Spleen (tissue), 11 donors: ENCODE measurements around the gene HMGCR. TPM values are rescaled to one million over a fixed set of nuclear protein-coding genes. Genes with fewer than 3 reads are reported as not detected.

Experiments used
- DNase-seq: peaks from one replicate; pipeline ENCODE4 v3.0.0-alpha.2; 2020
- H3K27ac ChIP-seq, 8 donors: fragments of 200-600 bp; sonication (generic) in 7 of 8; 1 replicate in 4 of 8; 2 replicates in 4 of 8; pipeline versions ENCODE4 v1.5.0 to v1.8.0; 2016 to 2021; ENCODE audit warnings: inconsistent platforms in 4 of 8, mild to moderate bottlenecking in 4 of 8, moderate library complexity in 1 of 8
- H3K27me3 ChIP-seq, 7 donors: fragments of 200-600 bp; sonication (generic) in 6 of 7; replicated peaks in 1 of 7; 1 replicate in 4 of 7; 2 replicates in 3 of 7; pipeline versions ENCODE4 v1.5.0 to v1.8.0; 2016 to 2021; ENCODE audit warnings: inconsistent platforms in 3 of 7, mild to moderate bottlenecking in 1 of 7
- H3K36me3 ChIP-seq, 6 donors: fragments of 200-600 bp; sonication (generic) in 5 of 6; 1 replicate in 4 of 6; 2 replicates in 2 of 6; pipeline versions ENCODE4 v1.5.0 to v1.8.0; 2016 to 2021; ENCODE audit warnings: inconsistent platforms in 2 of 6
- H3K4me1 ChIP-seq, 6 donors: fragments of 200-600 bp; sonication (generic) in 5 of 6; 1 replicate in 3 of 6; 2 replicates in 3 of 6; pipeline versions ENCODE4 v1.5.0 to v1.8.0; 2016 to 2021; ENCODE audit warnings: inconsistent platforms in 3 of 6
- H3K4me3 ChIP-seq, 8 donors: fragments of 200-600 bp; sonication (generic) in 7 of 8; 1 replicate in 4 of 8; 2 replicates in 4 of 8; pipeline versions ENCODE4 v1.5.0 to v1.8.0; 2016 to 2021; ENCODE audit warnings: inconsistent platforms in 4 of 8, mild to moderate bottlenecking in 4 of 8, moderate library complexity in 2 of 8
- H3K9me3 ChIP-seq, 8 donors: fragments of 200-600 bp; sonication (generic) in 7 of 8; 1 replicate in 4 of 8; 2 replicates in 4 of 8; pipeline versions ENCODE4 v1.5.0 to v1.8.0; 2016 to 2021; ENCODE audit warnings: inconsistent platforms in 4 of 8
- CTCF ChIP-seq, 11 experiments: fragments of 200-600 bp in 7 of 11; fragments of 450-650 bp in 4 of 11; sonication (generic) in 4 of 11; IDR thresholded peaks in 8 of 11; conservative IDR thresholded peaks in 3 of 11; 1 replicate in 7 of 11; 2 replicates in 4 of 11; pipeline versions ENCODE4 v1.4.0 to v1.8.0; 2016 to 2021; ENCODE audit warnings: antibody characterized with exemption in 11 of 11, inconsistent platforms in 4 of 11, mild to moderate bottlenecking in 1 of 11
- POLR2A ChIP-seq, 3 donors: fragments of 450-650 bp; IDR thresholded peaks; one replicate each; pipeline ENCODE4 v1.5.1; 2017; ENCODE audit warnings: antibody characterized with exemption in 3 of 3, mild to moderate bottlenecking in 1 of 3
- POLR2AphosphoS5 ChIP-seq, 3 donors: sonication (generic); formaldehyde crosslinking; IDR thresholded peaks; one replicate each; pipeline ENCODE4 v1.5.1; 2017; ENCODE audit warnings: antibody characterized with exemption in 3 of 3
- WGBS, 5 donors: extraction: QIAGEN DNeasy Blood & Tissue Kit in 3 of 5; methylation state at CpG; one replicate each; pipeline versions ENCODE4 v1.1.5 to v1.1.7; 2013 to 2018; 5-methylcytosine and 5-hydroxymethylcytosine counted together
- intact Hi-C: fragments of 100-400 bp; cut with DNase I; formaldehyde crosslinking; loops from one replicate; pipeline ENCODE4 v1.15.0; 2023; ENCODE audit warnings: low total_unique reads
- polyA plus RNA-seq, 3 donors: library from polyadenylated mRNA; stranded (reverse); fragments of 200-250 nt; gene quantifications; one replicate each; pipeline ENCODE4 v1.2.1, GENCODE V29; 2013
- total RNA-seq, 7 donors: library from RNA; depleted of rRNA in 3 of 7; stranded (reverse); fragments of >200 nt in 3 of 7; fragmentation: NEBNext Ultra II Directional in 4 of 7; extraction: Animal tissue kit (Norgen Biotek cat#: 25700) in 4 of 7; gene quantifications; one replicate each; pipeline versions ENCODE4 v1.1.0 to v1.2.1, GENCODE V29; 2016 to 2021
- donor health status: healthy with polysubstance abuse.
- donor health status: DM: no; HTN: no; CAD: no; lungs with moderate emphysema.
- donor health status: DM: no; HTN: no; CAD: no.
- donor health status: Bipolar disorder and iron deficiency.
- donor health status: healthy.
- donor health status: DM: no; HTN: no; CAD: no.
- donor health status: DM: yes; HTN: yes; CAD: no.

The HMGCR gene
- total and polyA plus RNA-seq, 10 donors = 5.3 to 54.7 (median 35.7) TPM

GRCh38 chr5:75322066-75322465 is 15.0 kb upstream of the HMGCR start:
- Histone ChIP-seq H3K9me3 (no peaks in the 10 kb centered on the region), H3K27ac (no peak overlapping the region), H3K36me3 (no peaks in the 10 kb centered on the region), H3K27me3 (no peaks in the 10 kb centered on the region), H3K4me1 (peaks cover 0 to 23% (median 0%) of the 10 kb centered on the region in 6 donors), H3K4me3 (no peak overlapping the region)
- intact Hi-C loops = no loop called here
- 92 to 100% (median 95%) methylated on average over 5 of the region's 5 CpGs for WGBS, 5 donors
- DNase-seq = no peak
- TF ChIP-seq POLR2AphosphoS5 (IDR thresholded peaks at IDR 0.05) (no peak), CTCF (IDR thresholded peaks at IDR 0.05 in 8 of 11, conservative IDR thresholded peaks at IDR 0.05 in 3 of 11) (no peak), POLR2A (IDR thresholded peaks at IDR 0.05) (no peak)

- WGBS, 5 donors = 26 to 57% (median 40%) methylated on average over 1 of the region's 1 CpG
- TF ChIP-seq POLR2AphosphoS5 (IDR thresholded peaks at IDR 0.05) (no peak), POLR2A (IDR thresholded peaks at IDR 0.05) (no peak), CTCF (IDR thresholded peaks at IDR 0.05 in 8 of 11, conservative IDR thresholded peaks at IDR 0.05 in 3 of 11) (no peak)
- DNase-seq = no peak
- no peaks in the 10 kb centered on the region for H3K27me3 ChIP-seq
- no peak overlapping the region for H3K4me3 ChIP-seq
- H3K4me1 ChIP-seq = peaks cover 0 to 14% (median 0%) of the 10 kb centered on the region in 6 donors
- H3K27ac ChIP-seq = no peak overlapping the region
- intact Hi-C loops = no loop called here
- no peaks in the 10 kb centered on the region for H3K9me3 ChIP-seq
- no peaks in the 10 kb centered on the region for H3K36me3 ChIP-seq
These were observed 12.2 kb upstream of the HMGCR start for GRCh38 chr5:75324791-75325190.

- no peaks in the 10 kb centered on the region for H3K27me3 ChIP-seq
- intact Hi-C loops = no loop called here
These were observed 11.8 kb upstream of the HMGCR start for GRCh38 chr5:75325242-75325641.

GRCh38 chr5:75330404-75330803 is 6.6 kb upstream of the HMGCR start:
- intact Hi-C loops = loop anchor here (10.0 kb wide), 1 partner anchor 86 kb away; no protein-coding TSS in a partner anchor
- no peaks in the 10 kb centered on the region for H3K27me3 ChIP-seq
- no peak overlapping the region for H3K4me3 ChIP-seq
- peaks cover 0 to under 1% (median 0%) of the 10 kb centered on the region in 6 donors for H3K4me1 ChIP-seq
- no peak for DNase-seq
- no peak overlapping the region for H3K27ac ChIP-seq
- TF ChIP-seq POLR2AphosphoS5 (IDR thresholded peaks at IDR 0.05) (no peak), POLR2A (IDR thresholded peaks at IDR 0.05) (no peak), CTCF (IDR thresholded peaks at IDR 0.05 in 8 of 11, conservative IDR thresholded peaks at IDR 0.05 in 3 of 11) (no peak)
- WGBS, 5 donors = 82 to 94% (median 91%) methylated on average over 7 of the region's 7 CpGs
- no peaks in the 10 kb centered on the region for H3K36me3 ChIP-seq
- no peaks in the 10 kb centered on the region for H3K9me3 ChIP-seq

More at GRCh38 chr5:75325242-75325641, 11.8 kb upstream of the HMGCR start:
- Histone ChIP-seq H3K9me3 (no peaks in the 10 kb centered on the region), H3K27ac (no peak overlapping the region), H3K4me3 (no peak overlapping the region), H3K36me3 (no peaks in the 10 kb centered on the region), H3K4me1 (peaks cover 0 to 10% (median 0%) of the 10 kb centered on the region in 6 donors)
- TF ChIP-seq POLR2AphosphoS5 (IDR thresholded peaks at IDR 0.05) (no peak), POLR2A (IDR thresholded peaks at IDR 0.05) (no peak), CTCF (IDR thresholded peaks at IDR 0.05 in 8 of 11, conservative IDR thresholded peaks at IDR 0.05 in 3 of 11) (no peak)
- no peak for DNase-seq
- 66 to 83% (median 77%) methylated on average over 1 of the region's 1 CpG for WGBS, 5 donors
